Right forelimb (tissue), 1 donor: ENCODE data around the gene TSHZ3.

ENCODE experiments used
- DNase-seq: peaks from one replicate; pipeline ENCODE4 v3.0.0-alpha.2; 2018

Gene TSHZ3

GRCh38 chr19:31310432-31311133 lies 38.7 kb downstream of the TSHZ3 start:
- DNase-seq: no peak

- no peak for DNase-seq
Observed at GRCh38 chr19:31308781-31309180, 40.5 kb downstream of the TSHZ3 start.

- no peak for DNase-seq
Observed at GRCh38 chr19:31307071-31307669, 42.1 kb downstream of the TSHZ3 start.

GRCh38 chr19:31306006-31306753 lies 43.1 kb downstream of the TSHZ3 start:
- DNase-seq: no peak

GRCh38 chr19:31304831-31305312 lies 44.4 kb downstream of the TSHZ3 start:
- no peak for DNase-seq

GRCh38 chr19:31303262-31303815 lies 45.9 kb downstream of the TSHZ3 start:
- DNase-seq: no peak

GRCh38 chr19:31301306-31301980 lies 47.8 kb downstream of the TSHZ3 start:
- DNase-seq: no peak

GRCh38 chr19:31300422-31300821 lies 48.8 kb downstream of the TSHZ3 start:
- DNase-seq: no peak

GRCh38 chr19:31299665-31300064 lies 49.6 kb downstream of the TSHZ3 start:
- DNase-seq: no peak

GRCh38 chr19:31297991-31298390 lies 51.2 kb downstream of the TSHZ3 start:
- DNase-seq: no peak

- DNase-seq: no peak
Observed at GRCh38 chr19:31296741-31297390, 52.4 kb downstream of the TSHZ3 start.

- no peak for DNase-seq
Observed at GRCh38 chr19:31294189-31294588, 55.0 kb downstream of the TSHZ3 start.

GRCh38 chr19:31292639-31293185 lies 56.5 kb downstream of the TSHZ3 start:
- no peak for DNase-seq

GRCh38 chr19:31290931-31291590 lies 58.2 kb downstream of the TSHZ3 start:
- DNase-seq: no peak

GRCh38 chr19:31289976-31290375 lies 59.3 kb downstream of the TSHZ3 start:
- DNase-seq: no peak

- no peak for DNase-seq
Observed at GRCh38 chr19:31289381-31289880, 59.8 kb downstream of the TSHZ3 start.

GRCh38 chr19:31286491-31286890 lies 62.7 kb downstream of the TSHZ3 start:
- no peak for DNase-seq

- DNase-seq: peak; percentile 48
Observed at GRCh38 chr19:31285744-31286143, 63.5 kb downstream of the TSHZ3 start.

- no peak for DNase-seq
Observed at GRCh38 chr19:31284621-31285020, 64.6 kb downstream of the TSHZ3 start.

GRCh38 chr19:31283701-31284100 lies 65.5 kb downstream of the TSHZ3 start:
- no peak for DNase-seq

- no peak for DNase-seq
Observed at GRCh38 chr19:31282346-31282745, 66.9 kb downstream of the TSHZ3 start.
